B cell (primary cell): ENCODE results near the gene AP1M1. TPM values are rescaled to one million over a fixed set of nuclear protein-coding genes. Genes with fewer than 3 reads are reported as not detected.

ENCODE experiments used
- ATAC-seq: fragments of 200-7000 bp; cut with Tn5 transposase; one replicate; pipeline ENCODE4 v1.10.0; 2021; ENCODE audit warnings: low read depth, mild to moderate bottlenecking, moderate number of reproducible peaks, moderate library complexity
- CTCF ChIA-PET: fragments of 350-600 bp; sonication (Branson Sonifier 250); formaldehyde crosslinking; loops from one replicate; lab custom pipeline; 2021; ENCODE audit warnings: antibody characterized with exemption, inconsistent platforms; lab: Charles Lee
- POLR2A ChIA-PET: fragments of 350-600 bp; sonication (Branson Sonifier 250); formaldehyde crosslinking; loops from one replicate; lab custom pipeline; 2021; ENCODE audit warnings: antibody characterized with exemption; lab: Charles Lee
- DNase-seq: peaks from one replicate; pipeline ENCODE4 v3.0.0; 2013
- H2AFZ ChIP-seq: 2 replicates; pipeline ENCODE4 v1.6.1; 2012; ENCODE audit warnings: mild to moderate bottlenecking, low read depth, low read length; ENCODE audit not compliant: insufficient read depth, poor library complexity, severe bottlenecking
- H3K27ac ChIP-seq, 2 donors: 1 replicate in 1 of 2; 2 replicates in 1 of 2; pipeline ENCODE4 v1.5.1; 2012 to 2013; ENCODE audit warnings: low read length in 2 of 2, mild to moderate bottlenecking in 2 of 2, moderate library complexity in 1 of 2
- H3K27me3 ChIP-seq, 4 experiments: fragments of 200-600 bp in 1 of 4; sonication (generic) in 1 of 4; replicated peaks in 1 of 4; 1 replicate in 2 of 4; 2 replicates in 2 of 4; pipeline versions ENCODE4 v1.6.1 to v1.7.0; 2013 to 2016; ENCODE audit warnings: low read length in 3 of 4, mild to moderate bottlenecking in 2 of 4, mixed read lengths in 1 of 4, moderate library complexity in 1 of 4; ENCODE audit not compliant: insufficient read depth in 4 of 4, control insufficient read depth in 3 of 4; ENCODE audit errors: control extremely low read depth in 1 of 4
- H3K36me3 ChIP-seq, 2 experiments: replicated peaks in 1 of 2; 1 replicate in 1 of 2; 2 replicates in 1 of 2; pipeline versions ENCODE4 v1.6.1 to v1.7.1; 2013; ENCODE audit warnings: low read length in 1 of 2; ENCODE audit not compliant: insufficient read depth in 2 of 2, control insufficient read depth in 1 of 2; ENCODE audit errors: control extremely low read depth in 1 of 2, extremely low read depth in 1 of 2
- H3K4me1 ChIP-seq, 2 donors: fragments of 200-600 bp in 1 of 2; sonication (generic) in 1 of 2; 1 replicate in 1 of 2; 2 replicates in 1 of 2; pipeline versions ENCODE4 v1.5.1 to v1.6.1; 2013 to 2017; ENCODE audit warnings: low read length in 2 of 2; ENCODE audit not compliant: control insufficient read depth in 2 of 2, insufficient read depth in 2 of 2
- H3K4me2 ChIP-seq: replicated peaks from 2 replicates; pipeline ENCODE3; 2012; ENCODE audit warnings: mild to moderate bottlenecking, low read depth, low read length; ENCODE audit not compliant: poor library complexity, severe bottlenecking
- H3K4me3 ChIP-seq, 5 experiments: fragments of 200-600 bp in 1 of 5; sonication (generic) in 1 of 5; 1 replicate in 3 of 5; 2 replicates in 2 of 5; pipeline versions ENCODE4 v1.5.1 to v1.7.0; 2011 to 2016; ENCODE audit warnings: low read length in 4 of 5, mild to moderate bottlenecking in 4 of 5, low read depth in 2 of 5, control low read depth in 1 of 5, moderate library complexity in 1 of 5; ENCODE audit not compliant: insufficient read depth in 1 of 5; ENCODE audit errors: control extremely low read depth in 1 of 5, extremely low read depth in 1 of 5
- H3K79me2 ChIP-seq: fragments of 200-600 bp; sonication (generic); one replicate; pipeline ENCODE4 v1.6.0; 2016; ENCODE audit warnings: low read length; ENCODE audit not compliant: control insufficient read depth, insufficient read depth
- H3K9ac ChIP-seq: fragments of 200-600 bp; sonication (generic); 2 replicates; pipeline ENCODE4 v1.6.1; 2017; ENCODE audit warnings: mild to moderate bottlenecking, low read length, moderate library complexity
- H3K9me3 ChIP-seq, 3 donors: one replicate each; pipeline versions ENCODE4 v1.6.1 to v1.7.1; 2013; ENCODE audit warnings: low read length in 2 of 3; ENCODE audit not compliant: control insufficient read depth in 2 of 3, insufficient read depth in 1 of 3; ENCODE audit errors: control extremely low read depth in 1 of 3
- H4K20me1 ChIP-seq: 2 replicates; pipeline ENCODE4 v1.6.0; 2012; ENCODE audit warnings: mild to moderate bottlenecking, low read length; ENCODE audit not compliant: insufficient read depth, control insufficient read depth, poor library complexity, severe bottlenecking
- H3K27ac Mint-ChIP-seq: one replicate; pipeline ENCODE4 v1.8.0; 2021; ENCODE audit warnings: mixed read lengths
- H3K27me3 Mint-ChIP-seq: one replicate; pipeline ENCODE4 v1.8.0; 2021; ENCODE audit warnings: mixed read lengths
- H3K4me1 Mint-ChIP-seq: one replicate; pipeline ENCODE4 v1.8.0; 2021; ENCODE audit warnings: mixed read lengths
- H3K4me3 Mint-ChIP-seq: one replicate; pipeline ENCODE4 v1.8.0; 2021; ENCODE audit warnings: mixed read lengths
- H3K9me3 Mint-ChIP-seq: one replicate; pipeline ENCODE4 v1.8.0; 2022; ENCODE audit warnings: mixed read lengths; ENCODE audit not compliant: insufficient read depth
- CTCF ChIP-seq: fragments of 200-600 bp; IDR thresholded peaks from one replicate; pipeline ENCODE4 v1.8.0; 2022; ENCODE audit warnings: antibody characterized with exemption, mild to moderate bottlenecking
- EZH2 ChIP-seq: IDR thresholded peaks from 2 replicates; pipeline ENCODE4 v1.6.1; 2012; ENCODE audit warnings: borderline replicate concordance, low read depth, mild to moderate bottlenecking, moderate library complexity, low read length; ENCODE audit not compliant: insufficient read depth, poor library complexity, severe bottlenecking
- WGBS: methylation state at CpG from one replicate; pipeline ENCODE4 v1.1.5; 2013; ENCODE audit warnings: missing lambda C conversion rate; ENCODE audit not compliant: insufficient coverage; 5-methylcytosine and 5-hydroxymethylcytosine counted together
- intact Hi-C: fragments of 100-400 bp; cut with micrococcal nuclease; formaldehyde crosslinking; loops from one replicate; pipeline ENCODE4 v1.10.0; 2022
- polyA plus RNA-seq: library from polyadenylated mRNA; depleted of rRNA; stranded (reverse); fragments of >200 nt; gene quantifications from 2 replicates; pipeline ENCODE4 v1.2.3, GENCODE V29; 2012
- total RNA-seq, 2 donors: library from RNA; stranded (reverse); fragments of 120-200 nt in 1 of 2; gene quantifications; 1 replicate in 1 of 2; 2 replicates in 1 of 2; pipeline versions ENCODE4 v1.2.3 to v1.2.4, GENCODE V29; 2013 to 2022

Gene AP1M1
- total and polyA plus RNA-seq, 2 donors (not counting 1 experiment from before 2014, with no cell fraction given), result 77.8 to 102 TPM

GRCh38 chr19:16180611-16181010 lies 17.1 kb upstream of the AP1M1 start:
- H3K27ac ChIP-seq, result no peak overlapping the region
- no peaks in the 10 kb centered on the region for H4K20me1 ChIP-seq
- H3K9me3 ChIP-seq, result peaks cover 0 to 4% (median 2%) of the 10 kb centered on the region in 3 donors
- TF ChIP-seq CTCF, result no peak
- TF ChIP-seq EZH2, result no peak
- Mint-ChIP-seq H3K27me3 (no peaks in the 10 kb centered on the region), H3K9me3 (no peaks in the 10 kb centered on the region), H3K4me3 (no peak overlapping the region), H3K4me1 (peaks cover 24% of the 10 kb centered on the region), H3K27ac (no peak overlapping the region)
- ATAC-seq (no peak), DNase-seq (no peak)
- no peak overlapping the region for H3K4me2 ChIP-seq
- H3K4me1 ChIP-seq, result peaks cover 9 to 30% of the 10 kb centered on the region in 2 donors
- CTCF ChIA-PET, result interaction anchor here (0.7 to 6.1 kb wide), 10 partner anchors 31 to 202 kb away, joined by 3 to 47 read pairs (median 6); partner anchors contain the start of genes HSH2D and RAB8A
- H3K4me3 ChIP-seq, result no peak overlapping the region
- H3K36me3 ChIP-seq, result no peaks in the 10 kb centered on the region
- WGBS, result 83% methylated on average over 1 of the region's 4 CpGs
- H3K79me2 ChIP-seq, result peaks cover 10% of the 10 kb centered on the region
- intact Hi-C loops, result loop anchor here (5.0 kb wide), 1 partner anchor 368 kb away; no protein-coding TSS in a partner anchor
- no peak overlapping the region for H2AFZ ChIP-seq
- POLR2A ChIA-PET, result interaction anchor here (0.9 to 3.2 kb wide), 3 partner anchors 37 to 110 kb away, joined by 3 to 19 read pairs (median 7); partner anchors contain the start of gene HSH2D
- no peaks in the 10 kb centered on the region for H3K27me3 ChIP-seq
- no peak overlapping the region for H3K9ac ChIP-seq

DNA sequence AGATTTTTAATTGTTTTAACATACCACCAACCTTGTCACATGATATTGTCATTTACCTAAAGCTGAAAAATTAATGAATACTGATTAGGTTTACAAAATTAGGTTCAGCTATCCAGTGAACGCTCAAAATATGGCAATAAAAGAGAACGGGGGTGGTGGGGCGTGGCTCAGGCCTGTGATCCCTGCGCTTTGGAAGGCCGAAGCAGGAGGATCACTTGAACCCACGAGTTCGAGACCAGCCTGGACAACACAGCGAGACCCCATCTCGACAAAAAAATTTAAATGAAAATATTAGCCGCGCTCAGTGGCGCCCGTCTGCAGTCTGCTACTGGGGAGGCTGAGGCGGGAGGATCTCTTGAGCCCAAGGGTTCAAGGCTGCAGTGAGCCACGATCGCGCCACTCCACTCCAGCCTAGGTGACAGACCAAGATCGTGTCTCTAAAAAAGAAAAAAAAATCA lies 13.0 kb upstream of the AP1M1 start:
- peaks cover 35% of the 10 kb centered on the region for H3K4me1 Mint-ChIP-seq
- H3K4me3 Mint-ChIP-seq, result peak overlapping the region; percentile 97

More for the DNA sequence above, 13.0 kb upstream of the AP1M1 start:
- H3K36me3 ChIP-seq, result peaks cover 0 to 16% of the 10 kb centered on the region in 2 experiments
- no peak for TF ChIP-seq CTCF
- TF ChIP-seq EZH2, result no peak
- peak overlapping the region; percentile 96 for H3K27ac Mint-ChIP-seq
- H3K27me3 Mint-ChIP-seq, result no peaks in the 10 kb centered on the region
- H3K4me1 ChIP-seq, result peaks cover 14 to 37% of the 10 kb centered on the region in 2 donors
- ChIA-PET CTCF (interaction anchor here (0.7 to 3.4 kb wide), 30 partner anchors 10 to 629 kb away, joined by 3 to 43 read pairs (median 6); partner anchors contain the start of genes AP1M1, HSH2D, RAB8A and TPM4), POLR2A (interaction anchor here (0.5 to 1.9 kb wide), 16 partner anchors 9 to 475 kb away, joined by 3 to 9 read pairs (median 4); partner anchors contain the start of genes AP1M1, KLF2, RAB8A and TPM4)
- intact Hi-C loops, result loop anchor here (1.0 to 5.0 kb wide), 8 partner anchors 13 to 372 kb away; partner anchors contain the start of genes AP1M1 and RAB8A
- no peak for ATAC-seq
- WGBS, result 45% methylated on average over 18 of the region's 18 CpGs
- no peak for DNase-seq
- peak overlapping the region; percentile 65 to 99 (median 71) for H3K4me3 ChIP-seq
- H2AFZ ChIP-seq, result peak overlapping the region; percentile 86
- H3K27ac ChIP-seq, result peak overlapping the region in 1 of 2 donors; percentile 83
- no peaks in the 10 kb centered on the region for H3K9me3 Mint-ChIP-seq
- H3K27me3 ChIP-seq, result no peaks in the 10 kb centered on the region
- peak overlapping the region; percentile 89 for H3K4me2 ChIP-seq
- peaks cover 28% of the 10 kb centered on the region for H4K20me1 ChIP-seq
- H3K9ac ChIP-seq, result peak overlapping the region; percentile 79
- no peaks in the 10 kb centered on the region for H3K9me3 ChIP-seq
- H3K79me2 ChIP-seq, result peaks cover 49% of the 10 kb centered on the region
